ES-I3 (cell line): Measurements from ENCODE around the gene NRG4.
"Not testable (repeated sequence)": the region's sequence is repeated elsewhere in the genome, so short reads cannot be mapped to it uniquely, and the experiment has no call there.

Experiments
- H3K36me3 ChIP-seq: 2 replicates; pipeline ENCODE4 v1.6.1; 2013; ENCODE audit warnings: mild to moderate bottlenecking, low read length, control low read depth, moderate library complexity; ENCODE audit not compliant: insufficient read depth
- H3K4me1 ChIP-seq: 2 replicates; pipeline ENCODE4 v1.6.1; 2013; ENCODE audit warnings: mild to moderate bottlenecking, control low read depth, low read length; ENCODE audit not compliant: insufficient read depth
- H3K9ac ChIP-seq: 2 replicates; pipeline ENCODE4 v1.6.1; 2013; ENCODE audit warnings: low read depth, mild to moderate bottlenecking, low read length, moderate library complexity
- H3K9me3 ChIP-seq: 2 replicates; pipeline ENCODE4 v1.6.1; 2013; ENCODE audit warnings: mild to moderate bottlenecking, low read length, moderate library complexity; ENCODE audit not compliant: control insufficient read depth, insufficient read depth

NRG4 gene

GRCh38 chr15:75926931-75927330 is 85.3 kb downstream of the NRG4 start:
- Histone ChIP-seq H3K4me1 (peaks cover 24% of the 10 kb centered on the region), H3K9me3 (no peaks in the 10 kb centered on the region), H3K36me3 (peaks cover 16% of the 10 kb centered on the region), H3K9ac (no peak overlapping the region)

- Histone ChIP-seq H3K4me1 (peaks cover 24% of the 10 kb centered on the region), H3K9me3 (no peaks in the 10 kb centered on the region), H3K9ac (no peak overlapping the region), H3K36me3 (peaks cover 13% of the 10 kb centered on the region)
Measured at GRCh38 chr15:75925440-75925839, 86.8 kb downstream of the NRG4 start.

GRCh38 chr15:75924576-75924975 is 87.6 kb downstream of the NRG4 start:
- no peak overlapping the region for H3K9ac ChIP-seq
- H3K9me3 ChIP-seq, result no peaks in the 10 kb centered on the region
- peaks cover 24% of the 10 kb centered on the region for H3K4me1 ChIP-seq
- H3K36me3 ChIP-seq, result peaks cover 9% of the 10 kb centered on the region; the same call in 1 of the 2 replicates

- no peak overlapping the region for H3K9ac ChIP-seq
- peaks cover 24% of the 10 kb centered on the region for H3K4me1 ChIP-seq
- no peaks in the 10 kb centered on the region for H3K9me3 ChIP-seq
- peaks cover 11% of the 10 kb centered on the region for H3K36me3 ChIP-seq
Measured at GRCh38 chr15:75923756-75924155, 88.5 kb downstream of the NRG4 start.

- no peaks in the 10 kb centered on the region for H3K9me3 ChIP-seq
- peaks cover 17% of the 10 kb centered on the region for H3K36me3 ChIP-seq
- H3K9ac ChIP-seq, result no peak overlapping the region
- peaks cover 17% of the 10 kb centered on the region for H3K4me1 ChIP-seq
Measured at GRCh38 chr15:75921732-75922703, 90.2 kb downstream of the NRG4 start.

GRCh38 chr15:75920079-75920478 is 92.1 kb downstream of the NRG4 start:
- H3K36me3 ChIP-seq, result peaks cover 16% of the 10 kb centered on the region
- peaks cover 7% of the 10 kb centered on the region; the same call in 1 of the 2 replicates for H3K4me1 ChIP-seq

GRCh38 chr15:75918135-75918534 is 94.1 kb downstream of the NRG4 start:
- Histone ChIP-seq H3K36me3 (peaks cover 23% of the 10 kb centered on the region), H3K9ac (no peak overlapping the region), H3K4me1 (no peaks in the 10 kb centered on the region), H3K9me3 (no peaks in the 10 kb centered on the region)

More at GRCh38 chr15:75920079-75920478, 92.1 kb downstream of the NRG4 start:
- no peak overlapping the region for H3K9ac ChIP-seq
- H3K9me3 ChIP-seq, result no peaks in the 10 kb centered on the region

- peaks cover 19% of the 10 kb centered on the region for H3K36me3 ChIP-seq
- H3K9ac ChIP-seq, result no peak overlapping the region
- no peaks in the 10 kb centered on the region for H3K4me1 ChIP-seq
- no peaks in the 10 kb centered on the region for H3K9me3 ChIP-seq
Measured at GRCh38 chr15:75916978-75917377, 95.2 kb downstream of the NRG4 start.

- H3K9me3 ChIP-seq, H3K9ac ChIP-seq, H3K4me1 ChIP-seq: not testable (repeated sequence)
- peaks cover 24% of the 10 kb centered on the region for H3K36me3 ChIP-seq
Measured at GRCh38 chr15:75910355-75910754, 101.9 kb downstream of the NRG4 start.

- no peaks in the 10 kb centered on the region for H3K9me3 ChIP-seq
- peak overlapping the region; percentile 17; the same call in 1 of the 2 replicates for H3K9ac ChIP-seq
- peaks cover 20% of the 10 kb centered on the region for H3K4me1 ChIP-seq
- H3K36me3 ChIP-seq, result peaks cover 21% of the 10 kb centered on the region
Measured at GRCh38 chr15:75905231-75905630, 107.0 kb downstream of the NRG4 start.

GRCh38 chr15:75903331-75904239 is 108.6 kb downstream of the NRG4 start, which contains the start of gene FBXO22:
FBXO22 (plus strand) TSS chr15:75903878; CDS start chr15:75903964, 86 bp downstream.
- Histone ChIP-seq H3K4me1 (peaks cover 20% of the 10 kb centered on the region), H3K9ac (peak within 1 kb of the TSS; percentile 100), H3K36me3 (peaks cover 18% of the 10 kb centered on the region), H3K9me3 (no peaks in the 10 kb centered on the region)

GRCh38 chr15:75902129-75902557 is 110.1 kb downstream of the NRG4 start:
- no peaks in the 10 kb centered on the region for H3K9me3 ChIP-seq
- H3K4me1 ChIP-seq, result peaks cover 20% of the 10 kb centered on the region
- peaks cover 17% of the 10 kb centered on the region for H3K36me3 ChIP-seq
- 0 out of 2 replicates have a peak overlapping the region, but pooled peaks have one; percentile 100 for H3K9ac ChIP-seq

GRCh38 chr15:75900577-75900976 is 111.6 kb downstream of the NRG4 start:
- Histone ChIP-seq H3K36me3 (peaks cover 9% of the 10 kb centered on the region), H3K4me1 (peaks cover 20% of the 10 kb centered on the region), H3K9me3 (no peaks in the 10 kb centered on the region), H3K9ac (no peak overlapping the region)

GRCh38 chr15:75895731-75896130 is 116.5 kb downstream of the NRG4 start:
- Histone ChIP-seq H3K9me3 (no peaks in the 10 kb centered on the region), H3K9ac (no peak overlapping the region), H3K4me1 (no peaks in the 10 kb centered on the region), H3K36me3 (0 out of 2 replicates have a peak, but pooled peaks cover 3% of the 10 kb centered on the region)
